IMR-90 (cell line): ENCODE results near the gene TUBB6. TPM values are rescaled to one million over a fixed set of nuclear protein-coding genes. Genes with fewer than 3 reads are reported as not detected.
A peak's percentile ranks its signal among the peaks of the same experiment; 100 is the strongest.

Experiments used
- ATAC-seq: fragments of 200-7000 bp; cut with Tn5 transposase; 2 replicates; pipeline ENCODE4 v1.9.1; 2020; ENCODE audit warnings: low read depth, mild to moderate bottlenecking, moderate library complexity
- BruUV-seq: library from RNA; stranded (reverse); fragments of 400-500 nt; replicated peaks from 2 replicates; lab custom pipeline; 2021; lab: Mats Ljungman, UMichigan
- CTCF ChIA-PET: fragments of 300-600 bp; formaldehyde crosslinking; extraction: SDS; loops from one replicate; lab custom pipeline; 2021; ENCODE audit warnings: antibody characterized with exemption; lab: Yijun Ruan, JAX
- POLR2A ChIA-PET: fragments of 300-600 bp; sonication (Branson Sonifier 250); formaldehyde crosslinking; loops from one replicate; lab custom pipeline; 2022; ENCODE audit warnings: antibody characterized with exemption; ENCODE audit not compliant: unreplicated experiment; lab: Charles Lee
- DNase-seq: peaks from one replicate; pipeline ENCODE4 v3.0.0; 2013
- H2AFZ ChIP-seq: replicated peaks from 2 replicates; pipeline ENCODE3; 2013; ENCODE audit warnings: low read length, mild to moderate bottlenecking; ENCODE audit not compliant: poor library complexity
- H2AK5ac ChIP-seq: 2 replicates; pipeline ENCODE4 v1.6.1; 2013; ENCODE audit warnings: low read depth, low read length, inconsistent platforms
- H2AK9ac ChIP-seq: replicated peaks from 2 replicates; pipeline ENCODE3; 2013; ENCODE audit warnings: mild to moderate bottlenecking, low read depth, low read length, moderate library complexity; ENCODE audit not compliant: poor library complexity
- H2BK120ac ChIP-seq: 2 replicates; pipeline ENCODE4 v1.6.1; 2013; ENCODE audit warnings: low read depth, low read length, inconsistent platforms
- H2BK15ac ChIP-seq: 3 replicates; pipeline ENCODE4 v1.6.1; 2013; ENCODE audit warnings: low read depth, low read length, inconsistent platforms
- H2BK20ac ChIP-seq: 2 replicates; pipeline ENCODE4 v1.6.1; 2013; ENCODE audit warnings: low read depth, mild to moderate bottlenecking, inconsistent platforms, low read length, moderate library complexity
- H2BK5ac ChIP-seq: 2 replicates; pipeline ENCODE4 v1.6.1; 2013; ENCODE audit warnings: mild to moderate bottlenecking, low read depth, low read length, inconsistent platforms; ENCODE audit not compliant: poor library complexity, severe bottlenecking
- H3K14ac ChIP-seq: replicated peaks from 2 replicates; pipeline ENCODE4 v1.6.1; 2013; ENCODE audit warnings: low read depth, low read length, inconsistent platforms
- H3K18ac ChIP-seq: 2 replicates; pipeline ENCODE4 v1.6.1; 2013; ENCODE audit warnings: low read depth, low read length, control low read depth
- H3K23ac ChIP-seq: 2 replicates; pipeline ENCODE4 v1.6.1; 2013; ENCODE audit warnings: low read depth, low read length, inconsistent platforms
- H3K27ac ChIP-seq: 2 replicates; pipeline ENCODE4 v1.5.1; 2013; ENCODE audit warnings: mild to moderate bottlenecking, control low read depth, low read length; ENCODE audit not compliant: insufficient read depth
- H3K27me3 ChIP-seq: 2 replicates; pipeline ENCODE4 v1.6.1; 2013; ENCODE audit warnings: low read length; ENCODE audit not compliant: control insufficient read depth, insufficient read depth
- H3K36me3 ChIP-seq: 2 replicates; pipeline ENCODE4 v1.6.1; 2013; ENCODE audit warnings: low read length, mixed read lengths; ENCODE audit not compliant: control insufficient read depth, insufficient read depth
- H3K4ac ChIP-seq: 2 replicates; pipeline ENCODE4 v1.6.1; 2013; ENCODE audit warnings: low read depth, low read length, inconsistent platforms
- H3K4me1 ChIP-seq: 2 replicates; pipeline ENCODE4 v1.6.1; 2013; ENCODE audit warnings: low read length, mixed read lengths; ENCODE audit not compliant: control insufficient read depth, insufficient read depth
- H3K4me2 ChIP-seq: 2 replicates; pipeline ENCODE4 v1.6.1; 2013; ENCODE audit warnings: low read depth, mild to moderate bottlenecking, control low read depth, low read length, moderate library complexity
- H3K4me3 ChIP-seq: 2 replicates; pipeline ENCODE4 v1.5.1; 2013; ENCODE audit warnings: low read depth, mild to moderate bottlenecking, control low read depth, low read length, moderate library complexity; ENCODE audit not compliant: insufficient read depth
- H3K56ac ChIP-seq: 2 replicates; pipeline ENCODE4 v1.6.1; 2013; ENCODE audit warnings: low read length, inconsistent platforms; ENCODE audit not compliant: insufficient read depth; ENCODE audit errors: extremely low read depth
- H3K79me1 ChIP-seq, 2 experiments: 2 replicates each; pipeline ENCODE4 v1.6.1; 2013; ENCODE audit warnings: low read length in 2 of 2, inconsistent platforms in 1 of 2, low read depth in 1 of 2
- H3K9ac ChIP-seq: 2 replicates; pipeline ENCODE4 v1.6.1; 2013; ENCODE audit warnings: low read depth, low read length, control low read depth
- H3K9me1 ChIP-seq: 2 replicates; pipeline ENCODE4 v1.6.1; 2013; ENCODE audit warnings: low read length, inconsistent platforms; ENCODE audit not compliant: insufficient read depth
- H3K9me3 ChIP-seq: 2 replicates; pipeline ENCODE4 v1.6.1; 2013; ENCODE audit warnings: low read length; ENCODE audit not compliant: control insufficient read depth, insufficient read depth
- H4K20me1 ChIP-seq: 2 replicates; pipeline ENCODE4 v1.6.1; 2013; ENCODE audit warnings: low read length, inconsistent platforms; ENCODE audit not compliant: insufficient read depth
- H4K5ac ChIP-seq: 2 replicates; pipeline ENCODE4 v1.6.1; 2013; ENCODE audit warnings: mild to moderate bottlenecking, low read depth, low read length, control low read depth
- H4K8ac ChIP-seq, 2 experiments: 2 replicates each; pipeline ENCODE4 v1.6.1; 2013; ENCODE audit warnings: low read depth in 2 of 2, low read length in 2 of 2, control low read depth in 1 of 2, inconsistent platforms in 1 of 2
- H4K91ac ChIP-seq: 2 replicates; pipeline ENCODE4 v1.6.1; 2013; ENCODE audit warnings: low read depth, low read length, inconsistent platforms; ENCODE audit not compliant: insufficient read depth
- BHLHE40 ChIP-seq: fragments of 150-350 bp; IDR thresholded peaks from 2 replicates; pipeline ENCODE4 v1.6.1; 2016; ENCODE audit warnings: mild to moderate bottlenecking, low read depth, low read length
- WGBS, 2 experiments: methylation state at CpG; one replicate each; pipeline versions ENCODE4 v1.1.5 to v1.1.7; 2013; ENCODE audit warnings: missing lambda C conversion rate in 2 of 2; ENCODE audit not compliant: insufficient read length in 1 of 2; ENCODE audit errors: extremely low coverage in 2 of 2; 5-methylcytosine and 5-hydroxymethylcytosine counted together
- dilution Hi-C: fragments of 300-500 bp; cut with HindIII; formaldehyde crosslinking; loops from one replicate; pipeline ENCODE4 v1.14.3; 2018; ENCODE audit warnings: low sequenced_read_pairs; ENCODE audit not compliant: unreplicated experiment
- in situ Hi-C: fragments of 300-500 bp; cut with MboI; formaldehyde crosslinking; loops from 3 replicates; pipeline ENCODE4 v1.14.3; 2019; ENCODE audit warnings: low sequenced_read_pairs, inconsistent platforms, mixed read lengths
- intact Hi-C: fragments of 100-400 bp; cut with micrococcal nuclease; formaldehyde crosslinking; loops from 2 replicates; pipeline ENCODE4 v1.10.0; 2022
- microRNA-seq, 2 experiments: library from miRNA; stranded (forward) in 1 of 2; unstranded in 1 of 2; fragments of 10-50 nt in 1 of 2; fragments of <30 nt in 1 of 2; gene quantifications in 1 of 2; microRNA quantifications in 1 of 2; one replicate each; pipeline versions ENCODE3 to v1.1.0; 2013 to 2020; ENCODE audit not compliant: insufficient read depth in 1 of 2, insufficient read length in 1 of 2, unreplicated experiment in 1 of 2
- polyA plus RNA-seq, 3 experiments: library from polyadenylated mRNA; depleted of rRNA; stranded (reverse); fragments of >200 nt; gene quantifications; 2 replicates each; pipeline ENCODE4 v1.2.3, GENCODE V29; 2012; ENCODE audit warnings: low replicate concordance in 1 of 3
- small RNA-seq, 5 experiments: library from RNA; depleted of rRNA; stranded (forward); fragments of <200 nt; gene quantifications; one replicate each; pipeline ENCODE3, GENCODE V24; 2012
- total RNA-seq: library from RNA; depleted of rRNA; stranded (reverse); fragments of >200 nt; gene quantifications from 2 replicates; pipeline ENCODE4 v1.2.3, GENCODE V29; 2012; rRNA removed

The TUBB6 gene
- total and polyA plus RNA-seq, 2 of the 4 experiments (the other 2 are of a cell fraction) = 927 to 1,040 TPM

GRCh38 chr18:12374401-12374800, 66.4 kb downstream of the TUBB6 start:
- H3K4ac ChIP-seq = no peak overlapping the region
- no peak overlapping the region for H3K4me2 ChIP-seq
- H3K23ac ChIP-seq = peak overlapping the region; percentile 48; the same call in 1 of the 2 replicates
- DNase-seq (no peak), ATAC-seq (no peak)
- peaks cover 14% of the 10 kb centered on the region for H3K9me1 ChIP-seq
- ChIA-PET CTCF (no interaction called here), POLR2A (no interaction called here)
- no peak overlapping the region for H3K56ac ChIP-seq
- no peak overlapping the region for H4K8ac ChIP-seq
- H3K9ac ChIP-seq = no peak overlapping the region
- dilution Hi-C loops = no loop called here
- no peak overlapping the region for H2AK5ac ChIP-seq
- H3K4me1 ChIP-seq = peaks cover 2% of the 10 kb centered on the region
- H2BK120ac ChIP-seq = no peak overlapping the region
- peak overlapping the region; percentile 69 for H2AK9ac ChIP-seq
- no peak overlapping the region for H2BK20ac ChIP-seq
- no peak overlapping the region for H2BK5ac ChIP-seq
- in situ Hi-C loops = loop anchor here (10.0 kb wide), 2 partner anchors 60 to 570 kb away; partner anchors contain the start of gene SEH1L
- H3K79me1 ChIP-seq = peaks cover 18 to 61% of the 10 kb centered on the region in 2 experiments; a peak in 3 of 4 replicates
- no peaks in the 10 kb centered on the region for H3K9me3 ChIP-seq
- H2AFZ ChIP-seq = no peak overlapping the region
- no peak overlapping the region for H3K14ac ChIP-seq
- H3K18ac ChIP-seq = no peak overlapping the region
- no peak overlapping the region for H3K4me3 ChIP-seq
- no peak overlapping the region for H4K91ac ChIP-seq
- no peaks in the 10 kb centered on the region for H3K36me3 ChIP-seq
- WGBS, 2 experiments = no CpG with 5 or more reads among the region's 6 CpGs
- no peak for TF ChIP-seq BHLHE40
- no peak overlapping the region for H2BK15ac ChIP-seq
- peaks cover 46% of the 10 kb centered on the region for H4K20me1 ChIP-seq
- intact Hi-C loops = no loop called here
- no peak overlapping the region for H4K5ac ChIP-seq
- no peaks in the 10 kb centered on the region for H3K27me3 ChIP-seq
- no peak overlapping the region for H3K27ac ChIP-seq
- BruUV-seq = no TSS peak

Small RNAs within 50 kb of the gene (microRNA-seq; reads per million reads assigned to microRNA genes)
- not detected for gene RNU6-170P (ENCODE audit: insufficient read depth, insufficient read length)

Small RNAs within 50 kb of the gene (small RNA-seq; reads per million reads assigned to genes)
- gene RNU6-170P = 0 reads per million in 5 experiments

Other genes starting within 250 kb of the TUBB6 start
- not detected in 2 replicates for gene ANKRD62, start 214.4 kb upstream of the TUBB6 start, total RNA-seq
- not detected in 2 replicates for gene ANKRD62, start 214.4 kb upstream of the TUBB6 start, polyA plus RNA-seq (2012; rRNA removed)
- gene CIDEA, start 53.9 kb upstream of the TUBB6 start, total RNA-seq = not detected in 2 replicates
- not detected in 2 replicates for gene CIDEA, start 53.9 kb upstream of the TUBB6 start, polyA plus RNA-seq (2012; rRNA removed)
- gene AFG3L2, start 69.0 kb downstream of the TUBB6 start, total RNA-seq = 37.6 and 65.5 TPM in 2 replicates
- 24.8 and 26.9 TPM in 2 replicates for gene AFG3L2, start 69.0 kb downstream of the TUBB6 start, polyA plus RNA-seq (2012; rRNA removed)
- 1.8 and 2.2 TPM in 2 replicates for gene PRELID3A, start 99.7 kb downstream of the TUBB6 start, total RNA-seq
- 10.1 and 11.1 TPM in 2 replicates for gene PRELID3A, start 99.7 kb downstream of the TUBB6 start, polyA plus RNA-seq (2012; rRNA removed)